Right cardiac atrium (tissue), 5 donors: ENCODE results near the gene NMT1. TPM values are rescaled to one million over a fixed set of nuclear protein-coding genes. Genes with fewer than 3 reads are reported as not detected.
A peak's percentile ranks its signal among the peaks of the same experiment; 100 is the strongest.

Experiments
- ATAC-seq, 2 donors: fragments of 200-7000 bp; cut with Tn5 transposase; one replicate each; pipeline versions ENCODE4 v1.8.0 to v1.9.1; 2020; ENCODE audit warnings: moderate library complexity in 2 of 2, mild to moderate bottlenecking in 1 of 2
- DNase-seq, 3 donors: peaks; one replicate each; pipeline ENCODE4 v3.0.0-alpha.2; 2020
- H3K27ac ChIP-seq: one replicate; pipeline ENCODE4 v1.5.1; 2013; ENCODE audit warnings: mild to moderate bottlenecking, low read length, control low read depth, moderate library complexity
- H3K27me3 ChIP-seq: one replicate; pipeline ENCODE4 v1.6.1; 2013; ENCODE audit not compliant: control insufficient read depth, insufficient read depth
- H3K4me1 ChIP-seq: one replicate; pipeline ENCODE4 v1.6.1; 2013; ENCODE audit warnings: low read length; ENCODE audit not compliant: control insufficient read depth, insufficient read depth
- H3K4me3 ChIP-seq: one replicate; pipeline ENCODE4 v1.5.1; 2013; ENCODE audit warnings: low read length, control low read depth
- H3K9me3 ChIP-seq: one replicate; pipeline ENCODE4 v1.6.1; 2013; ENCODE audit warnings: low read length; ENCODE audit not compliant: control insufficient read depth
- WGBS: extraction: QIAGEN DNeasy Blood & Tissue Kit; methylation state at CpG from one replicate; pipeline ENCODE4 v1.1.7; 2013; 5-methylcytosine and 5-hydroxymethylcytosine counted together
- intact Hi-C, 4 donors: fragments of 100-400 bp; cut with DNase I; formaldehyde crosslinking; loops; one replicate each; pipeline versions ENCODE4 v1.11.0 to v1.14.0; 2022 to 2023
- polyA plus RNA-seq: library from polyadenylated mRNA; stranded (reverse); fragments of 200-250 nt; gene quantifications from one replicate; pipeline ENCODE4 v1.2.3, GENCODE V29; 2013
- total RNA-seq, 4 donors: library from RNA; stranded (reverse); fragmentation: NEBNext Ultra II Directional; extraction: Animal tissue kit (Norgen Biotek cat#: 25700); gene quantifications; one replicate each; pipeline ENCODE4 v1.2.1, GENCODE V29; 2021
- donor health status: healthy with polysubstance abuse.
- donor health status: DM: no; HTN: yes; CAD: no.
- donor health status: DM: no; HTN: no; CAD: no.
- donor health status: DM: no; HTN: yes; CAD: no; lungs with severe emphysema.
- donor health status: DM: yes; HTN: yes; CAD: no.

Gene NMT1
- total and polyA plus RNA-seq, 5 donors, result 33.4 to 105 (median 66.5) TPM

DNA sequence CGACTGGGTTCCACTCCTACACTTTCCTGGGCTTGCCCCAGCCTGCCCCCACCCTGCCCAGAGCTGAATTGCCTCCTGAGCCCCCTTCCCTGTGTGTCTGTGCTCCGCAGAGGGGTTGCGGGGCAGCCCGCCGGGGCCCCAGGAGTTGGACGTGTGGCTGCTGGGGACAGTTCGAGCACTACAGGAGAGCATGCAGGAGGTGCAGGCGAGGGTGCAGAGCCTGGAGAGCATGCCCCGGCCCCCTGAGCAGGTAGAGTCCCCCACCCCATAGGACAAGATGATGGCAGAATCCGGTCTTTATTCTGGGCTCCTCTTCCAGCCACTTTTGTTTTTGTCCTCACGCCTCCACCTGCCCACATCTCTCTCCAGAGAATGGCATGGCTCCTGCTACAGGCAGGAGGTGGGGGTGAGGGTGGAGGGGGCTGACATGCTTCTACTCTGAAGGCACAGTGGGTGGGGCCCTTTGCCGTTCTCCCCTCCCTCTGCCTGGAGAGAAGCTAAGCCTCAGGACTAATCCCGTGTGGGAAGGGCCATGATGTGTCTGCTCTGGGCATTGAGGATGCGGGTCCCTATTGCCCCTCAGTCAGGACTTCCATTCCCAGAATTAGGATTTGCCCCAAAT, 77.9 kb downstream of the NMT1 start:
- Histone ChIP-seq H3K9me3 (no peaks in the 10 kb centered on the region), H3K4me1 (no peaks in the 10 kb centered on the region), H3K27me3 (no peaks in the 10 kb centered on the region), H3K4me3 (no peak overlapping the region), H3K27ac (no peak overlapping the region)
- ATAC-seq (no peak), DNase-seq (peak in 2 of 3 donors; percentile 29 to 51)
- WGBS, result 85% methylated on average over 14 of the region's 14 CpGs
- intact Hi-C loops, result no loop called here

DNA sequence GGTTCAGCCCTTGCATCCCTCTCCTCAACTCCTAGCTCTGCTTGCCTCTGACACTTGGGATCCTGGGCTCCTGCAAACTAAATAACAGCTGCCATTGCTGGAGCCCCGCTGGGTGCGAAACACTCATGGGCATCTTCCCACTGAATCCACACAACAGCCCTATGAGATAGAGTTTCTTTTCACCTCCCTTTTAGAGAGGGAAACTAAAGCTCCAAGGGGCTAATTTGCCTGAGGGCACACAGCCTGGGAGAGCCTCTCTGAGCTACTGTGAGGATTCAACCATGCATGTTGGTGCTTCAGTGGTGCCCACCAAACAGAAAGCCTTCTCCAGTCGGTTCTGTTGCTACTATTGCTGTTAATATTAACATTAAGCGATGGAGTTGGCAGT, 78.4 kb downstream of the NMT1 start:
- H3K27me3 ChIP-seq, result no peaks in the 10 kb centered on the region
- no peak overlapping the region for H3K4me3 ChIP-seq
- WGBS, result 82% methylated on average over 4 of the region's 4 CpGs
- H3K9me3 ChIP-seq, result no peaks in the 10 kb centered on the region
- H3K4me1 ChIP-seq, result no peaks in the 10 kb centered on the region
- H3K27ac ChIP-seq, result no peak overlapping the region
- intact Hi-C loops, result no loop called here
- peak in 1 of 3 donors; percentile 7 for DNase-seq
- no peak for ATAC-seq

DNA sequence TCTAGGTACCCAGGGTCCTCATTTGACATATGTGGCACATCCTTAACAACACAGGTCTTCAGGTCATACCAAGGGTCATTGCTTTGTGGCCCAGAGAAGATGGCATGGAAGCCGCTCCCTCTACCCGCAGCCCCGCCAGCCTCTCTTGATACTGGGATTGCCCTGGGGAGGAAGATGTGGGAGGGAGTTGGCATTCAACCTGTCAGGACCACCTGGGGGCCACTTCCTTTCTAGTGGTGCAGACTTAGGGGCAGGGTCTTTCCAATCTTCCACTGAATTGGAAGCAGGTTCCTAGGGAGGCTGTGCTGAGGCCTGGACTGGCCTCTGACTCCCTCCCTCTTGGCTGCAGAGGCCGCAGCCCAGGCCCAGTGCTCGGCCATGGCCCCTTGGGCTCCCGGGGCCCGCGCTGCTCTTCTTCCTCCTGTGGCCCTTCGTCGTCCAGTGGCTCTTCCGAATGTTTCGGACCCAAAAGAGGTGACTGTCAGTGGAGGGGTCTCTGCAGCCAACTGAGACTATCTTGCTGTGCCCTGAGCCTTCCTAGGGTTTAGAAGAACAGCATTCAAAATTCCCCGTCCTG, 82.1 kb downstream of the NMT1 start:
- WGBS, result 60% methylated on average over 13 of the region's 13 CpGs
- no peak for ATAC-seq

DNA sequence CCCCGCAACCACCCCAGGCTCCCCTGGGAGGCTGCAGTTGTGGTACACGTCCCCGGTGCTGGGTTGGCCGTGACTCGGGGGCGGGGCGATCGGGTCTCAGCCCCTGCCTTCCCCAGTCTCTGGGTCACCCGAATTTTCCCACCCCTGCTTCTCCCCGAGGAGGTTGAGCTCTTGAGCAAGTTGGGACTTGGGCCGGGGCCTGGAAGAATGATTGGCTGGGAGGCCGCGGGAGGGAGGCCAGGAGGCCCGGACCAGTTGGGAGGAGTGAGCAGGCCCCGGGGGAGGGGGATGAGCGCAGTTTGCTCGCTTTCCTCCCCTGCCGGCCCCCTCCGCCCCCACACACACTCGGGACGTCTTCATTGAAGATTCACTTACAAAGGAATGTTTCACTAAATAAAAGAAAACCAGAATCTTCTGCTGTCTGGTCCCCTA, 82.7 kb downstream of the NMT1 start:
- peak overlapping the region; percentile 92 for H3K27ac ChIP-seq
- DNase-seq, result peak; percentile 94 to 97 (median 96)
- 11% methylated on average over 21 of the region's 21 CpGs for WGBS
- H3K4me1 ChIP-seq, result peaks cover 5% of the 10 kb centered on the region
- H3K4me3 ChIP-seq, result peak overlapping the region; percentile 54
- H3K27me3 ChIP-seq, result no peaks in the 10 kb centered on the region
- no peaks in the 10 kb centered on the region for H3K9me3 ChIP-seq
- peak; percentile 43 to 50 for ATAC-seq
- intact Hi-C loops, result loop anchor here in 1 of 4 donors (10.0 kb wide), 1 partner anchor 171 kb away; the partner anchor contains the start of gene MAP3K14

More for the DNA sequence above, 82.1 kb downstream of the NMT1 start:
- no peaks in the 10 kb centered on the region for H3K9me3 ChIP-seq
- intact Hi-C loops, result loop anchor here in 1 of 4 donors (10.0 kb wide), 1 partner anchor 172 kb away; the partner anchor contains the start of gene MAP3K14
- no peak overlapping the region for H3K4me3 ChIP-seq
- peak in 2 of 3 donors; percentile 65 to 66 for DNase-seq
- peak overlapping the region; percentile 92 for H3K27ac ChIP-seq
- peaks cover 5% of the 10 kb centered on the region for H3K4me1 ChIP-seq
- H3K27me3 ChIP-seq, result no peaks in the 10 kb centered on the region

DNA sequence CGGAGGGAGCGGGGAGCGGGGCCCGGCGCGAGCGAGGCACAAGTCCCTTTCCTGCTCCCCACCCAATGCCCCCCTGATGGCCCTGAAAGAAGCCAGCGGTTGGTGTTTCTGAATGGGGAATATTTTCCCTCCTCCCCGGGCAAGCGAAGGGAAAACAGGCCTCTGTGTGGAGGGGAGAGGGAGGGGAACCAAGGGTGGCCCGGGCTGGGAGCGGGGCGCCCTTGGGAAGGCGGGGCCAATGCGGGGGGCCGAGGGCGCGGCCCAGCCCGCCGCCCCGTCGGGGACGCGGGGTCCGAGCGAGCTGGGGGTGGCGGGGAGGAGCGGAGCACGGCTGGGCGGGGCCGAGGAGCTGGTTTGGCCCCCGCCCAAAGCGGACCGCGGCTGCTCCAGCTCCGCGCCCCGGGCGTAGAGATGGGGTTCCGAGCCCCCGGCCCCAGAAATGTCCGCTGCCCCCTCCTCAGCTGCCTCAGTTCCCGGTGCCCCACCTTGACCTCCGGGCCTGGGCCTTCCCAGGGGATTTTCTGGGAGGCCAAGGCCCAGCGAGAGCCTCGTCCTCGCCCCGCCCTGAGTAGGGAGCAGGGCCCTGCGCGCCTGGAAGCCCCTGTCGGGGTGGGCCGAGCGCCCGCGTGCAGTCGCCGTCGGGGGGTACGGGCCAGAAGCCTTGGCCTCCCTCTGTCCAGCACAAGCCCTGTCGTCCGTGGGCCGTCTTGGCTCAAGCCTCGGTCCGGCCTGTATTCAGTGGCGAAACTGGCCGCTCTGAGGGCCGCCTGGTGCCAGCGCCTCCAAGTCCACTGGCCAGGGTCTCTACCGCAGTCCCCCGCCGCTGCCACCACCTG, 83.3 kb downstream of the NMT1 start:
- WGBS, result 16% methylated on average over 71 of the region's 71 CpGs
- no peaks in the 10 kb centered on the region for H3K27me3 ChIP-seq
- DNase-seq (peak; percentile 72 to 91 (median 90)), ATAC-seq (peak; percentile 40 to 46)
- H3K4me1 ChIP-seq, result peaks cover 5% of the 10 kb centered on the region
- H3K27ac ChIP-seq, result peak overlapping the region; percentile 92
- H3K4me3 ChIP-seq, result peak overlapping the region; percentile 54
- intact Hi-C loops, result loop anchor here in 2 of 4 donors (5.0 to 10.0 kb wide), 2 partner anchors 53 to 170 kb away; partner anchors contain the start of gene MAP3K14 (in 1 of the 2)
- H3K9me3 ChIP-seq, result no peaks in the 10 kb centered on the region

DNA sequence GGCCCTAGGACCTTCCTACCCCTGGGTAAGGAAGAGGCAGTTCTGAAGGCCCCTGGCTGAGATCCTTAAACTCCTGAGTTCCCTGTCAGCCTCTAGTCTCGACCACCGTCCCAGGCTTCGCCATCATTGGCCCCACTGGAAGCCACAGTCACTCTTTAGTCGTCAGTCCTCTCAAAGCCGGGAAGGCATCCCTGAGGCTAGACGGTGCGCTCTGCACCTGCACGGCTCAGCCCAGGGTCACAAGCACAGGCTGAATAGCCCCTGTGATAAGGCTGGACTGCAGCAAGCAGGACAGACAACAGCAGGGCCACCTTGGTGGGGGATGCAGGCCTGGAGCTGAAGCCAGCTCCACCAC, 83.9 kb downstream of the NMT1 start:
- 78% methylated on average over 8 of the region's 8 CpGs for WGBS
- intact Hi-C loops, result loop anchor here in 2 of 4 donors (5.0 to 10.0 kb wide), 2 partner anchors 52 to 170 kb away; partner anchors contain the start of gene MAP3K14 (in 1 of the 2)
- DNase-seq, result no peak
- no peaks in the 10 kb centered on the region for H3K9me3 ChIP-seq
- no peak overlapping the region for H3K4me3 ChIP-seq
- H3K27me3 ChIP-seq, result no peaks in the 10 kb centered on the region
- peak overlapping the region; percentile 92 for H3K27ac ChIP-seq
- no peak for ATAC-seq
- peaks cover 5% of the 10 kb centered on the region for H3K4me1 ChIP-seq

DNA sequence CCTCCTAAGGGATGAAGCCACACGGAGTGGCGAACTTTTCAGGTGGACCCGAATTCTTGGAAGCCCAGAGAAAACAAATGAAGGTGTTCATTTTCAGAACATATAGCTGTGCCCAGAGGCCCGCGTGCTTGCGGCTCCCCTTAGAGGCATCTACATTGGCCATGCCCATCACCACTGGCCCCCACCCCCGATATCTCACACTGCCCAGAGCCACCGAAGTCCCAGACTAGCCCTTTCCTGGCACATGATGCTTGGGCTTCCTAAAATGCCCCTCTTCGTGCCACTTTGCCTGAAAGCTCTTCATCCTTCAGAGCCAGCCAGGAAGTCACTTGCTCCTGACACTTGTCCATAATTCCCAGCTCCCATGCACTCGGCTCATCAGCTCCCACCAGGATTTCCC, 85.0 kb downstream of the NMT1 start:
- H3K27ac ChIP-seq, result no peak overlapping the region
- intact Hi-C loops, result loop anchor here in 3 of 4 donors (2.0 to 10.0 kb wide), 3 partner anchors 15 to 169 kb away; partner anchors contain the start of genes HEXIM2 (in 1 of the 3) and MAP3K14 (in 1 of the 3)
- 85% methylated on average over 10 of the region's 10 CpGs for WGBS

DNA sequence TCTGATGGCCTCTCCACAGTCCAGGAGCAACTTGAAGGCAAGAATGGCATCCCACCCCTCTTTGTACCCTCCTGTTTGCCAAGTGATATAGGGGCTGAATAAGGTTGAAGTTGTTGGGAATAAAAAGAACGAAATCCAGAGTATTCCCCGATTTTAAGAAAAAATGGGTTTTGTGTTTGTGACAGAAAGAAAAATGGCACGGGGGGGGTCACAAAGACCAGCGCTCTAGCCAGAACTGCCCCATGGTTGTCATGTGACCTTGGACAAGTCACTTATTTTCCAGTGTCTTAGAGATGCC, 85.4 kb downstream of the NMT1 start:
- Histone ChIP-seq H3K9me3 (no peaks in the 10 kb centered on the region), H3K27me3 (no peaks in the 10 kb centered on the region), H3K4me3 (no peak overlapping the region), H3K27ac (peak overlapping the region; percentile 98), H3K4me1 (peaks cover 7% of the 10 kb centered on the region)
- WGBS, result 80% methylated on average over 4 of the region's 4 CpGs
- ATAC-seq, result no peak
- DNase-seq, result no peak
- intact Hi-C loops, result loop anchor here in 3 of 4 donors (2.0 to 10.0 kb wide), 3 partner anchors 14 to 168 kb away; partner anchors contain the start of genes HEXIM2 (in 1 of the 3) and MAP3K14 (in 1 of the 3)

More for the DNA sequence above, 85.0 kb downstream of the NMT1 start:
- H3K27me3 ChIP-seq, result no peaks in the 10 kb centered on the region
- H3K4me1 ChIP-seq, result peaks cover 5% of the 10 kb centered on the region
- ATAC-seq (no peak), DNase-seq (peak in 1 of 3 donors; percentile 54)
- H3K9me3 ChIP-seq, result no peaks in the 10 kb centered on the region
- H3K4me3 ChIP-seq, result no peak overlapping the region

DNA sequence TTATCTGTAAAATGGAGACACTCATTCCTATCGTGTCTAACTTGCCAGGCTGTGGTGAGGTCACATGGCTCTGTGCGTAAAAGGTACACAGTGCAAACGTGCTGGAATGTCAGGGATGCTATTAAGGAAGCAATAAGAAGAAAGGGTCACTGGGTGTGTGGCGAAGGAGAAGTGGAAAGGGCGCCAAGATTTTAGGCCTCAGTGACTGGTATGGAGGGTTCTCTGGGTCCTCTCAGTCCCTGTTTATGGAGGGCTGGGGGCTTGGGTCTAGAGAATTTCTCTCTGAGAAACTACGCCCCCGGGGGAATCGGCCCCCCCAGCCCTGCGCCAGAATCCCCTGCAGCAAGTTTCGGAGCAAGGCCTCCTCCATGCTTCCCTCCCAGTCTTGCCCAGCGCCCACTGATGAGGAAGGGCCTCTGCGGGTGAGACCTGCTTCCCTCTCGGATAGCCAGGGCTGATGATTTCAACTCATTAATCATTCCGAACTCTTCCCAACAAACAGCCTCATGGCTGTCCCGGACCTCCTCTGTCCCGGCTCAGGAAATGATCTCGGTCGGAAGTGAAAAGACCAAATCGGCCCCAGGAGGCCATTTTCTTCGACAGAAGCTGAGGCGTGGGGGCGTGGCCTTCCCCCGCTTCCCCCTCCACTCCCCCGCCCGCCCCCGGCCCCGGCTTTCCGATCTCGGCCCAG, 85.9 kb downstream of the NMT1 start:
- WGBS, result 9% methylated on average over 29 of the region's 29 CpGs
- Histone ChIP-seq H3K27me3 (no peaks in the 10 kb centered on the region), H3K4me3 (peak overlapping the region; percentile 85), H3K9me3 (no peaks in the 10 kb centered on the region), H3K4me1 (peaks cover 9% of the 10 kb centered on the region), H3K27ac (peak overlapping the region; percentile 99)
- ATAC-seq (peak; percentile 0 to 7), DNase-seq (no peak)
- intact Hi-C loops, result loop anchor here in 3 of 4 donors (2.0 to 10.0 kb wide), 3 partner anchors 14 to 168 kb away; partner anchors contain the start of genes HEXIM2 (in 1 of the 3) and MAP3K14 (in 1 of the 3)

DNA sequence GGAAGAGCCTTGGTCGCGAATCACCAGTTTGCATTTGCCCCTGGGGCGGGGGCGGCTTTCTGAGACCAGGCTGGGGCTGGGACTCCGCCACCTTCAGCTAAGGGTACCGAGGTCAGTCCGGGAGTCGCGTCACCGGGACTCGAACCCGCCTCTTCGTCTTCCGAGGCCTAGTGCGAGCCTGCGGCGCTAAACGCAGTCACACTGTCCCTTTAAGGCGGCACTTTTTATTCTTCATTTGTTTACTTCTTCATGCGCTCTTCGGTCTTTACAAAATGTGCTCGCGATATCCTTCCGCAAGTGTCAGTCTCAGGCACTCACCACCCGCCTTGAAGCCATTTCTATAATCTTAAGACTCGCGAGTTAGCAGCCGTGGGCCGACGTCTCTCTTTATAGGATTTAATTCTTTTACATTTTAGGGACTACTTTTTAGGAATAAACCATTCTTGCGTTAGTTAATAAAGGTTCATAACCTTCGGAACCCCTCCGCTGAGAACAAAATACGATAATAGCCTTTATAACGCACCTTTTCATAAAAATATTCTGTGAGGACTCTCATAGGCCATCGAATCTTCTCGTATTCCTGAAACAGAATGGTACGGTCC, 86.6 kb downstream of the NMT1 start:
- no peaks in the 10 kb centered on the region for H3K9me3 ChIP-seq
- under 1% methylated on average over 38 of the region's 38 CpGs for WGBS
- intact Hi-C loops, result loop anchor here in 3 of 4 donors (2.0 to 10.0 kb wide), 4 partner anchors 13 to 167 kb away; partner anchors contain the start of genes ACBD4 (in 1 of the 3), HEXIM2 (in 1 of the 3) and MAP3K14 (in 1 of the 3)
- H3K27me3 ChIP-seq, result no peaks in the 10 kb centered on the region
- H3K4me1 ChIP-seq, result peaks cover 9% of the 10 kb centered on the region
- DNase-seq (peak; percentile 86 to 94 (median 93)), ATAC-seq (peak; percentile 17 to 34)
- peak overlapping the region; percentile 99 for H3K27ac ChIP-seq
- H3K4me3 ChIP-seq, result peak overlapping the region; percentile 85
